Hypothalamus (tissue), 51 donors: ENCODE measurements around the gene MAN2B2.
"Not testable (repeated sequence)": the region's sequence is repeated elsewhere in the genome, so short reads cannot be mapped to it uniquely, and the experiment has no call there.

Experiments
- DNase-seq, 51 donors: peaks; one replicate each; lab custom pipeline; 2025; lab: John Stamatoyannopoulos, UW

MAN2B2 gene

GRCh38 chr4:6612961-6613675 is 38.1 kb downstream of the MAN2B2 start:
- no peak for DNase-seq

- no peak for DNase-seq
These were observed 39.0 kb downstream of the MAN2B2 start for GRCh38 chr4:6613676-6614651.

GRCh38 chr4:6614701-6615230 is 39.8 kb downstream of the MAN2B2 start:
- DNase-seq = no peak

- no peak for DNase-seq
These were observed 41.4 kb downstream of the MAN2B2 start for GRCh38 chr4:6616087-6616995.

GRCh38 chr4:6617246-6617645 is 42.3 kb downstream of the MAN2B2 start:
- no peak for DNase-seq

GRCh38 chr4:6618386-6619115 is 43.6 kb downstream of the MAN2B2 start:
- no peak for DNase-seq

- DNase-seq = no peak
These were observed 44.1 kb downstream of the MAN2B2 start for GRCh38 chr4:6619116-6619465.

- no peak for DNase-seq
These were observed 44.7 kb downstream of the MAN2B2 start for GRCh38 chr4:6619466-6620255.

GRCh38 chr4:6620296-6620695 is 45.3 kb downstream of the MAN2B2 start:
- no peak for DNase-seq

- DNase-seq = no peak
These were observed 46.0 kb downstream of the MAN2B2 start for GRCh38 chr4:6620891-6621555.

- no peak for DNase-seq
These were observed 46.6 kb downstream of the MAN2B2 start for GRCh38 chr4:6621556-6621927.

- DNase-seq = no peak
These were observed 47.8 kb downstream of the MAN2B2 start for GRCh38 chr4:6622744-6623143.

GRCh38 chr4:6625256-6625655 is 50.3 kb downstream of the MAN2B2 start:
- DNase-seq = no peak

- no peak for DNase-seq
These were observed 51.1 kb downstream of the MAN2B2 start for GRCh38 chr4:6626066-6626465.

- no peak for DNase-seq
These were observed 52.8 kb downstream of the MAN2B2 start for GRCh38 chr4:6627832-6628231.

GRCh38 chr4:6628484-6628883 is 53.5 kb downstream of the MAN2B2 start:
- not testable (repeated sequence) for DNase-seq

- DNase-seq = no peak
These were observed 57.1 kb downstream of the MAN2B2 start for GRCh38 chr4:6632125-6632524.

GRCh38 chr4:6633091-6633906 is 58.3 kb downstream of the MAN2B2 start:
- DNase-seq = no peak
